Endometrial microvascular endothelial cells (primary cell): ENCODE measurements around the gene ATAD5. TPM values are rescaled to one million over a fixed set of nuclear protein-coding genes. Genes with fewer than 3 reads are reported as not detected.
"Not testable (repeated sequence)": the region's sequence is repeated elsewhere in the genome, so short reads cannot be mapped to it uniquely, and the experiment has no call there.

Experiments
- in situ Hi-C: cut with HindIII; loops from 2 replicates; pipeline ENCODE4 v1.10.0; 2017; ENCODE audit warnings: low sequenced_read_pairs, low pct_unique_long_range_greater_than_20kb; ENCODE audit errors: inconsistent ontology term
- total RNA-seq: library from RNA; depleted of rRNA; stranded (reverse); fragments of >200 nt; gene quantifications from one replicate; pipeline ENCODE4 v1.2.3, GENCODE V29; 2015; ENCODE audit errors: inconsistent ontology term

Gene ATAD5
- total RNA-seq, 1 donor from 2014 or later = 5.9 TPM

DNA sequence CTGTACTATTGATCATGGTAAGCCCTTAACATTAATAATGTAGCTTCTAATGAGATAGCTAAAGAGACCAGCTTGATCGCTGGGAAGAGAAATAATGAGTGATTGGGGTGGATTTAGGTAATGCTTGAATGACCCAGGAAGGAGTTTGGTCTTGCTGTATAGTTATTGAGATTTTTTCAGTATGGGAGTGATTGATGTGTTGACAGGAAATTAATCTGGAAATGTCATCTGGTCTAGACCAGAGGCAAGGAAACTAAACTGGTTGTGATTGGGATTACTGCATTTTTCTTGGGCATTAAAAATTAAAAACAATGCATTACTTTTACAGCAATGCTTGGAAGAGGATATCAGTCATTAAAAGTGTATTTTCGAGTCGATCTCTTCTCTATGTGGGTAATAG is 62.5 kb downstream of the ATAD5 start:
- in situ Hi-C loops = no loop called here

DNA sequence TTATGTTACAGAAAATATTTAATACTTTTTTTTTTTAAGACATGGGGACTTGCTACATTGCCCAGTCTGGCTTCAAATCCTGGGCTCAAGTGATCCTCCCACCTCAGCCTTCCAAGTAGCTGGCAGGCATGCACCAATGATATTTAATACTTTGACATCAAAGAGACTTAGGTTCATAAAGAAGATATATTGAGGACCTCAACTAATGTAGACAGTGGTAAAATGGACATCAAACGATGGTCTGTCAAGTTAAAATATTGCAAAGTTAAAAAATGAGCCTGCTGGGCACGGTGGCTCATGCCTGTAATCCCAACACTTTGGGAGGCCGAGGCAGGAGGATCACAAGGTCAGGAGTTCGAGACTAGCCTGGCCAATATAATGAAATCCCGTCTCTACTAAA is 65.5 kb downstream of the ATAD5 start:
- in situ Hi-C loops = no loop called here

DNA sequence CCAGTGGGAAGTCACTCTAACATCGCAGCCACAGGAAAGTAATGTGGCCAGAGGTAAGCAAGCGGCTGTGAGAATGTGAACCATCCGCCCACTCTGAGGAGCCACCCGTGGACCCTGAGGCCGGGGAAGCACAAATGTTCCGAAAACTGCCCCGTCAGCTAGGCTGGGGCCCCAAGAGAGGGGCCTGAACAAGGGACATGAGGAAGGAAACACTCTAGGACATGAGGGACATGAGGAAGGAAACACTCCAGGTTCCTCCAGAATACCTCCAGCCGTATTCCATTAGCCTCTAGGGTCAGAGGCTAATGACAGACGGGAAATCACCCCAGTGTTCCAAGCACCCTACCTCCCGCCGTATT is 74.0 kb downstream of the ATAD5 start:
- in situ Hi-C loops = no loop called here

DNA sequence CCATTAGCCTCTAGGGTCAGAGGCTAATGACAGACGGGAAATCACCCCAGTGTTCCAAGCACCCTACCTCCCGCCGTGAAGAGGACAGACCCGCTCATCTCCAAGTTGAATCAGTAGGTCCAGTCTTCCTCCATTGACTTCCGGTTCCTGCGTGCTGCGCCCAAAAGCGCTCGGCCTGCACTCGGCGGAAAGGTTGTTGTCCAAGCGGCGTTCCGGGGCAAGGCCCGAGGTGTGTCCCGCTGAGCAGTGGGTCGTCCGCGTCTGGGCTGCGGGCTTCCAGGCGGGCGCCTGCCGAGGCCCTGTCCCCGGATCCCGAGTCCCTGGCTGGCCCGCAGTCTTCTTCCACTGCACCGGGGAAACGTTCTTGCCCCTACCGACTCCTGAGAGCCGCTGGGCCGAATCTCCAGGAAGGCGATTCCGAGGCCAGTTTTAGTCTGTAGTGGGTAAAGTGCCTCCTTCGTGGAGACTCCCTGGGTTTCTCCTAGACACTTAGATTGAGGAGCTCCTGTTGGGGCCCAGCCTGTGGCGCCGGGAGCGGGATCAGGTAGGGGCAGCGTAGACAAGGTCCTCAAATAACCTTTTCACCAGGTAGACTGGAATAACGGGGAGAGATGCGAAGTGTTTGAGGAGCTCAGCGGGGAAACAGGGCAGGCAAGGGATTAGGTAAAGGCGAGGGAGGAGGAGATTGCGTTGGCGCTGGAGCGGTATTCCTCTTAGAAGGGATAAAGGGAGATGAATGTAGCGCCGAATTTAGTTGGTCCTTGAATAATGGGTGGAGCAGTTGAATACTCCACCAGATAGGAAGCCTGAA is 74.5 kb downstream of the ATAD5 start, which contains the start of gene TEFM:
Gene TEFM (minus strand): TSS at position 138 of the 811 bp plus-strand sequence. CDS start 40 bp downstream, at position 98.
- in situ Hi-C loops = no loop called here

DNA sequence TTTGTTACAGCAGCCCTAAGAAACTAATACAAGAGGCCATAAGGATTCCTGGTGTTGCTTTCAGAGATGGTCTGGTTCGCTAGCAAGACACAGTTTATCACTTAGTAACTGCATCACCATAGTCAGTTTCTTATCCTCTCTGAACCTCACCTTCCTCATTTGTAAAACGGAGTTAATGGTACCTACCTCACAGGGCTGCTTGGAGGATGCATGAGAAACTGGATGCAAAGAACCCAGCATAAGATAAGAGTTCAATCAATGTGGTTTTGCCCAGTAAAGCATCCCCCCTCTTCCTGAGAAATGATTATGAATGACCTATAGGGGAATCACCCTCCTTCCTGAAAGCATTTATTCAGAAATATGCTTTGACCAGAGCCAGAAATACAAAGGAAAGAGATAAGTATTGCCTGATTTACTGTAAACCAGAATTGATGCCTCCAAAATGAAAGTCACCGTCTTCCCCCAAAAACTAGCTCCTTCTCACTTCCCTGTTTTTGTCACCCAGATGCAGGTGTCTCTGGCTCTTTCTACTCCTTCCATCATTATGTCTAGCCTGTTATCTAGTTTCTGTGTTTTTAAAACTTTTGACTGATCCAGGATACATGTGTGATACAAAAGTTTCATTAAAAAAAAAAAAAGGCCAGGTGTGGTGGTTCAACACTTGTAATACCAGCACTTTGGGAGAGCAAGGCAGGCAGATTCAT is 77.1 kb downstream of the ATAD5 start:
- in situ Hi-C loops = no loop called here

DNA sequence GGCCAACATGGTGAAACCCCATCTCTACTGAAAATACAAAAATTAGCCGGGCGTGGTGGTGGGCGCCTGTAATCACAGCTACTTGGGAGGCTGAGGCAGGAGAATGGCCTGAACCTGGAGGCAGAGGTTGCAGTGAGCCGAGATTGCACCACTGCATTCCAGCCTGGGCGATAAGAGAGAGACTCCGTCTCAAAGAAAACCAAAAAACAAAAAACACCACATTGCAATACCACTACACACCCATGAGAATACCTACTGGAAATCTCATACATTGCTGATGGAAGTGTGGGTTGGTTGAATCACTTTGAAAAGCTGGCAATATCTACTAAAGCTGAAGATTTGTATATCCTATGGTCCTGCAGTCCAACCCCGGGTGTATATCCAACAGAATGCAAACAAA is 78.4 kb downstream of the ATAD5 start:
- in situ Hi-C loops = not testable (repeated sequence)

DNA sequence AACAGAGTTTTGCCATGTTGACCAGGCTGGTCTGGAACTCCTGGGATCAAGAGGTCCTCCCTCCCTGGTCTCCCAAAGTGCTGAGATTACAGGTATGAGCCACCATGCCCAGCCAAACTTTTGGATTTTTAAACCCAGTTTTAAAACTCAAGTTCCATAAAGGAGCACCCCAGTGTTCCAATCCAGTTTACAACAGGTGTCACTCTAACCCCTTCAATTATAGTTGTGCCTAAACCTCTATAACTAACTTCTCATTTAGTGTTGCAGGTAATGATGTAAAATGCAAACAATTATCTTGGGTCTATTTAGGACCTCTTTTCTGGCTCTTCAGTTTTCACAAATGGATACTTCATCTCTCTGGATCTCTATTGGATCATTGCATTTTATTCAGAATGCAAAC is 82.2 kb downstream of the ATAD5 start:
- in situ Hi-C loops = no loop called here

DNA sequence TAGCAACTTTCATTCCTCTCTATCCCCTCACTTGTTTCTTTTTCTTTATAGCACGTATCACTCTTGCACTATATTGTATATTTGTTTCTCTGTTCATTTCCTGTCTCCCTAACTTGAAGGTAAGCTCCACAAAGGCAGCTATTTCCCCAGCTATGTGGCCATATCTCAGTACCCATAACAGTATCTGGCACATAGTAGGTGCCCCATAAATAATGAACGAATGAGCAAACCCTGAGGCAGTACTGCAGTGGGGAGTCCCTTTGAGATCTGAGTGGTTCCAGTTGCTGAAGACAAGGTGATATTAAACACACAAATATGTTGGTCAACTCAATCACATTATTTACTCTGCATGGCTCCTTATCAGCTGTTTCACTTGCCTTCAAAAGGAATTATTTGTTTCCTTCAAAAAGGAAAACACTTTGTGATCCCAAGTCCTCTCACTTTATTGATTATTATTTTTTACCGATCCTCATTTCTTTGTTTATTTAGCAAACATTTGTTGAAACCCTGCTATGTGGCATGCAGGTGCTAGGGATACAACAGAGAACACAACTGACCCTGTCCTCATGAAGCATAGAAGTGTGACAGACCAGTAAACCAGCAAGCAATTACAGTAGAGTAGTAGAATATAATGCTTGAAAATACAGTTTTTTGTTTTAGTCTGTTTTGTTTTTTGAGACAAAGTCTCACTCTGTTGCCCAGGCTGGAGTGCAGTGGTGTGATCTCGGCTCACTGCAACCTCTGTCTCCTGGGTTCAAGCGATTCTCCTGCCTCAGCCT is 84.3 kb downstream of the ATAD5 start:
- in situ Hi-C loops = no loop called here

DNA sequence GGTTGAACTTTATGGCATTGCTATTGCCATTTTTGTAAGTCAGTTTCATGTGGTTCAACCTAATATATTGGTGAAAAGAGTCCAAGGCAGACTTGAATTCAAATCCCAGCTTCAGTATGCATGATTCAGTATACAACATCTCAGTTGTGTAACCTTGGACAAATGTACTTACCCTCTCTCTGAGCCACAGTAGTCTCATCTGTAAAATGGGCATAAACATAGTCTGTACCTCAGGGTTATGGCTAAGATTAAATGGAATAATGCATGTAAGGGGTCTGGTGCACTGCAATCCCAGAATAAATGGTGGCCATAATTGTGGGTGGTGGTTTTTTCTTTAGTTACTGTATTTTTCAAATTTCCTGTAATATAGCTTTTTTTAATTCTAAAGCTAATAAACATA is 85.3 kb downstream of the ATAD5 start:
- in situ Hi-C loops = no loop called here

DNA sequence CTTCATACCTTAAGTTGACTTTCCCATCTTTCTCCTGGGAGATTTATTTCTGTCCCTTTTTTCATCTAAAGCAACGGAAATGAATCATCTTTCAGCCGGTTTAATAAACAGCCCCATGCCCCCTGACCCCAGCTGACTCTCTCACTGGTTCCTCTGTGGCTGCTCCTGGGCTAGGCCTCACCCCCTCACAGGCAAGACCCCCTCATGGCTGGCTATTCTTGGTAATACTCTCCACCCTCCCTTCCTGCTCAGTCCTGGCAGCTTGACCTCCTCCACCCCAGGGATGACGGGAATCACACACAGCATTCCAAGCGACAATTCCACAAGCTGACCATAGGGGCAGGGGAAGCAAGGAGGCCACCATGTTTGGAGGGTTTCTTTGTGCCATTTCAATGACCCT is 88.5 kb downstream of the ATAD5 start:
- in situ Hi-C loops = no loop called here

DNA sequence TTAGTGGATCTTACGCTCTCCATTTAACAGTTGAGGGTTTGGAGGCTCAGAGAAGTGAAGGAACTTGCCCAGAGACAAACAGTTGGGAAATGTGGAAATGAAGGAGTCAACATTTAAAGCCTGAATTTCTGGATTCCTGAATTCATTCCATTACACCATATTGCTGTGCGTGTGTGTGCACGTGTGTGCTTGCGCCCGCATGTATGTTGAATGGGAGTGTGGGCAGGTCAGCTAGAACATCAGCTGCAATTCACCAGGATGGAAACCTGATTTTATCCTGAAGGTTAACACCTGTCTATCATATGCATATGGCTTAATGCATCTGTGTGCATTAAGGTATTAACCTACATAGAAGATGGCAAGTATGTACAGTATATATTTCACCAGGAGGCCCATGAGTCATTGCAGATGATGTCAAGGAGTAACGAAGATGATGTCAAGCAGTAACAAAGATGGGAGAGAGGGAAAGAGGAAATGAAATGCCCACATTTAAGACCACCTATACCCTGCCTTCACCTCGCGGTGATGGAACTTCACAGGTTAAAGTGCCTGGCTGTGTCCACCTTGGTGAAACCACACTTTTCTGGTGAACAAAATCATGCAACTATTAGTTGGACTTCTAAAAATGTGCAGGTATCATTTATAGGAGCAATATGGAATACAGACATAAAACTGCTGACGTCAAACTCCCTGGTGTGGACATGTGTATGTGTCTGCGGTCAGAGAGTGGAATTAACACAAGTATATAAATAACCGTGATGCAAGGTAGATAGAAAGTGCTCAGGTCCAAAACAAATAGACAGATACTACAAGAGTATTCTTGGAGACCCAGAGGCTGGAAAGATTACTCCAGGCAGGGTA is 89.1 kb downstream of the ATAD5 start:
- in situ Hi-C loops = no loop called here

DNA sequence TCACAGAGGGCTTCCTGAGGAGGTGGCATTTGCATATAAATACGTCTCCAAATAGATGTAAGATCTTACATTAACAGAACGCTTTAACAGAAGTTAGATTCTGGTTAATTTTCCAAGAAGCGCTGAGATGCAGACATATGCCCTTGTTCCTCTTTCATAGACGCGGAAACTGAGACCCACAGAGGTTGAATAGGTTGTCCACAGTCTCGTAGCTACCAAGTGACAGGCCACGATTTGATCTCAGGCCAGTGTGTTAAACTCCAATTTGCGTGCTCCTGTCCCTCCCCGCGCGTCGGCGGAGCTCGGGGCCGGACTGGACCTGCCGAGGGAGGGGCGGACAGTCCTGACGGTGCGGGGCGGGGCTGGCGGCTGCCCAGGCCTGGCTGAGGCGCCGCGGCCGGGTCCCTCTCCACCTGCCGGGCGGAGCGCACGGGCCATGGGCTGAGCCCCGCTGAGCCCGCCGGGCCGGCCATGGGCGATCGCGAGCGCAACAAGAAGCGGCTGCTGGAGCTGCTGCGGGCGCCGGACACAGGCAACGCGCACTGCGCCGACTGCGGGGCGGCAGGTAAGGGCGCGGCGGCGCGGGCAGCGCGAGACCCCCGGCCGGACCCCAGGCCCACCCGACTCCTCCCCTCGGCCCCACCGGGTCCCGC is 89.9 kb downstream of the ATAD5 start, which contains the start of gene ADAP2:
Gene ADAP2 (plus strand): TSS at position 402 of the 653 bp plus-strand sequence. CDS start 70 bp downstream, at position 472.
- in situ Hi-C loops = no loop called here

DNA sequence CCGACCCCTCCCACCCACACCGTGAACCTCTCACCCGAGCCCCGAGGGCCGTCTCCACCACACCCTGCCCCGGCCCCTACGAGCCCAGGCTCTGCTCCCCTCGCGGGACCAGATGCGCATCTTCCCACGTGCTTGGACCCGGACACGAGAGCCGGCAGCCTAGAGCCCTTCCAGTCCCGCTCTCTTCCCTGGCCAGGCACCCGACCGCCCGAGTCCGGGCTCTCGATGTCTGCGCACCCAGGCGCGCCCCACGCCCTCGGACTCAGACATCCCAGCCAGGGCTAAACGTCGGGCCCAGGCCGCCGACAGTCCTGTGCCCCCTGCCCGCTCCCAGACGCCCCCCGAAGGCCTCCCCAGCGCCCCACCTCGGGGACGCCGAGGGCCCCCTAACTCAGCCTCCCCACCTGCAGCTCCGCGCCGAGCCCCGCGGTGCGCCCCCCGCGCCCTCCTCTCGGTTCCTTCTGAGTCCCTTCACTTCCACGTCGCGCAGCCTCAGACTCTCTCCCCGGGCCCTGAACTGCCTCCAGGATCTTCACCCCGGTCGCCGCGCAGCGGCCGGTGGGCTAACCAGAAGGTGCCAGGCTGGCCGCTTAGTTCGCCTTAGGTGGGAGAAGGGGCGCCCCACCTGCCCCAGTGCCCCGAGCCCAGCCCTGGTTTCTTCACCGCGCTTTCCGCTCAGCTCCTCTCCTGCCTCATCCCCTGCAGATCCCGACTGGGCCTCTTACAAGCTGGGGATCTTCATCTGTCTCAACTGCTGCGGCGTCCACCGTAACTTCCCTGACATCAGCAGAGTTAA is 90.7 kb downstream of the ATAD5 start:
- in situ Hi-C loops = no loop called here

DNA sequence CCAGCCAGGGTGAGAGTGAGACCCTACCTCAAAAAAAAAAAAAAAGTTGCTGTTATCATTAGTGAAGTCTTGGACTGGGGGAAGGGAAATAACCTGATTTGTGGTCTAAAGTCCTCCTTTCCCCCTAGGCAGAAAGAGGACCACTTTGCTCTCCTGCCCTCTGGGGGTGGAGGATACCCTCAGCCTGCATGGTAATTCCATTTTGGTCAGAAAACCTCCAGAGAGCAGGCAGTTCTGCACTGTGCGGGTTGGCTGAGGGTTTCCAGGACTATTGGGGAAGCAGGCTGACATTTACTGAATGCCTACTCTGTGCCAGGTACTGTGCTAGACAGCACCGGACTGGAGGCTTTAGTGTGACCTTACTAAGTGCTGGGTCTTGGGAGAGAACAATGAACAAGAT is 92.6 kb downstream of the ATAD5 start:
- in situ Hi-C loops = no loop called here

DNA sequence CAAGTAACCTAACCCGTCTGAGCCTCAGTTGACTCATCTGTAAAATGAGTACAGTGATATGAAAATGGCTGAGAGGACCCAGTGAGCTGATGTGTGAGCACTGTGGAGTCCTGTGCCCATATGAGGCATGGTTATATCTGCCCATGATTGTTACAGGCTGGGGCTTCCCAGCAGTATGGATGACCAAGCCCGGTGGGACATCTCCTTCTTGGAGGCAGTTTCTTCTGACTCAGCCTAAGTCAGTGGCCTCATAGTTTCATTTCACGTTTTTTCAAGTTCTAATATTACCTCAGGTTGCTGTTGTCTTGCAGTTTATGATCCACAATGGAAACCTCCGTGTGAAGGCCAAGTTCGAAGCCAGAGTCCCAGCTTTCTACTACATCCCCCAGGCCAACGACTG is 94.8 kb downstream of the ATAD5 start:
- in situ Hi-C loops = no loop called here

DNA sequence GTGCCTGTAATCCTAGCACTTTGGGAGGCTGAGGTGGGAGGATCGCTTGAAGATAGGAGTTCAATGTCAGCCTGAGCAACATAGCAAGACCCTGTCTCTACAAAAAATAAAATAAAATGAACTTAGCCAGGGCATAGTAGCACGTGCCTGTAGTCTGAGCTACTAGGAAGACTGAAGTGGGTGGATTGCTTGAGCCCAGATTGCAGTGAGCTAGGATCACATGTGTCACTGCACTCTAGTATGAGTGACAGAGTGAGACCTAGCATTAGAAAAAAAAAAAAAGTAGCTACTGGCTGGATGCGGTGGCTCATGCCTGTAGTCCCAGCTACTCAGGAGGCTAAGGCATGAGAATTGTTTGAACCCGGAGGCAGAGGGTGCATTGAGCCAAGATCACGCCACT is 96.0 kb downstream of the ATAD5 start:
- in situ Hi-C loops = no loop called here

DNA sequence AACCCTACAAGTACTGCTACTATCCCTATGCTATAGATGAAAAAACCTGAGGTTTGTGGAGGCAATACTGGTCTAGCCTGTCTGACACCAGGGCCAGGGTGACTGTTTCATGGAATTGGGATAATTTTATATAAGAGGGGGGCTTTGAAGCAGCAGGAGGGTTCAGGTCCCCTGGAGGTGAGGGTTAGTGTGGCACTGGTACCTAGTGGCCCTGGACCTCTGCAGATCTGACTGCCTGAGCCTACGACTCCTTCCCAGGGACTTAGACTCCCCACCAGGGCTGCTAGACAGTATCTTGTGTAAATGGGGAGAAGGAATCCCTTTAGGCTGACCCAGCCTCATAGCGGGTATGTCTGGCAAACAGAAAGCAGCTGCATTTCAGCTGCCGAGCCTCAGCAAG is 96.8 kb downstream of the ATAD5 start:
- in situ Hi-C loops = no loop called here
